ENCODE data around the gene PAK3.

The PAK3 gene

DNA sequence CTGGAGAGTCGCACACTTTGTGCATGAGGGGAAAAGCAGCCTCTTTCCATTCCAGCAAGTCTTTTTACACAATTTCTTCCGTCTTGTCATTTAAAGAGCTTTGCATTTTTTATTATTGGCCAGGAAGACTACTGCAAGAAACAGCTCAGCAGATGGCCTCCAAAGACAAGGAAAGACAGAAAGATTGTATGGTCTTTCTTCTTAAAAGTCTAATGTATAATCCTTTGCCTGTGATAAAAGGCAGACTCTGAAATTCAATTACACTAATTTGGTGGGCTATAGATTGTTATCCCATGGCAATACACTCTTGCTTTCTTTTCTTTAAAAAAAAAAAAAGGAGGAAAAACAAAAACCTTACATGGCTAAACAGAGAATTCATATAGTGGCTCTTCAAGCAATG, 168.4 kb downstream of the PAK3 start:
- DNase-seq = no peak

DNA sequence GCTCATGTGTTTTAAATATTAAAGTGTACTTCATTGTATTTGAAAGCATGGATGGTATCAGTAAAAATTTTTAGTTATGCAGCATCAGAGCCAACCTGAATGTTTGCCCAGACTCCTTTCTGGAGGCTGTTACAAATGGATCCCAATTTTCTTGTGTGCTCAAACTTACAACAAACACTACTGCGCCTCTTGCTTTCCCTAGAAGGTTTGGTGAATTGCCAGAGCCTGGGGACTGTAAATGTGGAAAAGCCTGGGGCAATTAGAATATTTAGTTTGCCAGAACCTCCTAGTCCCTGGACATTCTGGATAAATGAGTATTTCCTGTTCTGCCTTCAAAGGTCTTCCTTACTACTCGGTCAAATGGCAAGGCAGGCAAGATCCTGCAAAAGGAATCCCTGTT, 169.5 kb downstream of the PAK3 start:
- DNase-seq = no peak

DNA sequence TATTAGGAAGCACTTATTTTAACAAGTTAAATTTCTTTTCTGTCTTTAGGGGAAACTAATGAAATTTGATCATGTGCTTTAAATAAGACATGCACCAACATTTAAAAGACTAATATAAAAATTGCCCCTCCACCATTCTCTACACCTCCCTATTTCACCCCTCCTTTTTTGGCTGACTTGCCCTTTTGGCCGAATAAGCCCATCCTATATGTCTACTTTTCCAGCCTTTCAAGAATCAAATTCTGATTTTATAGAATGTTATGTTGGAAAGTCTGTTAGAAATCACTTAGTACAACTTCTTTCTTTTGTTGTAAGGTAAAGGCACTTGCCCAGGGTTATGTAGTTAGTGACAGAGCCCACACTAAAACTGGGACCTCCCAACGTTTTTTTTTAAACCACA, 172.5 kb downstream of the PAK3 start:
- DNase-seq = no peak

DNA sequence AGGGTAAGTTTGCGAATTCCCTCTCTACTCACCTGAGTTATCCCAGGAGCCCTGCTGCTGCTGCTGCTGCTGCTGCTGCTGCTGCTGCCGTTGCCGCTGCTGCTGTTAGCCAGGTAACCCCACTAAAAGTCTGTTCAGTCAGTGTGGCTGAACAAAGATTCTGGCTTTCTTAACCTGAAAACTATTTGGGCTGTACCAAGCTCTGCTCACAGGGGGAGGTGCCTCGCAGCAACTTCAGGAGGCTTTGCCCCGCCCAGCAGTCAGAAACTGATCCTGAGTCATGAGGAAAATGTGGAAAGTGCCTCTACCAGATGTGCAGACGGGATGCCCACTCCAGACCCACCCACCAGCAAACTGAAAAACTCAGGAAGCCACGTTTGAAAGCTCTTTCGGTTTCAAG, 174.3 kb downstream of the PAK3 start, which contains the start of gene CAPN6:
Gene CAPN6 (minus strand): TSS at position 145 of the 400 bp plus-strand sequence. CDS start 6,547 bp downstream, outside the sequence.
- no peak for DNase-seq

All from CD4-positive, alpha-beta T cell treated with Interleukin-4 for 4 hours (primary cell).